HG02884 (cell line): ENCODE data around the gene SHBG.
"Not testable (repeated sequence)": the region's sequence is repeated elsewhere in the genome, so short reads cannot be mapped to it uniquely, and the experiment has no call there.

ENCODE experiments used
- ATAC-seq: cut with Tn5 transposase; IDR thresholded peaks from one replicate; pipeline ENCODE4 v1.9.1; 2021; ENCODE audit warnings: mild to moderate bottlenecking, moderate library complexity; ENCODE audit not compliant: unreplicated experiment

SHBG gene

GRCh38 chr17:7611635-7612293 is 18.2 kb upstream of the SHBG start:
- no peak for ATAC-seq

GRCh38 chr17:7612294-7612640 is 17.7 kb upstream of the SHBG start:
- no peak for ATAC-seq

- ATAC-seq: no peak
These were observed 16.0 kb upstream of the SHBG start for GRCh38 chr17:7613769-7614424.

- ATAC-seq: peak; percentile 69
These were observed 15.3 kb upstream of the SHBG start, which contains the start of gene FXR2 for GRCh38 chr17:7614425-7615264. Gene FXR2 (minus strand): TSS chr17:7614897. CDS start chr17:7614532, 365 bp downstream.

- no peak for ATAC-seq
These were observed 14.6 kb upstream of the SHBG start for GRCh38 chr17:7615265-7615747.

- ATAC-seq: no peak
These were observed 11.3 kb upstream of the SHBG start for GRCh38 chr17:7618608-7619007.

GRCh38 chr17:7620835-7621234 is 9.1 kb upstream of the SHBG start:
- ATAC-seq: no peak

- ATAC-seq: no peak
These were observed 6.3 kb upstream of the SHBG start for GRCh38 chr17:7623661-7624060.

- not testable (repeated sequence) for ATAC-seq
These were observed 4.2 kb upstream of the SHBG start for GRCh38 chr17:7625749-7626148.

GRCh38 chr17:7626307-7626706 is 3.6 kb upstream of the SHBG start:
- no peak for ATAC-seq

GRCh38 chr17:7626956-7627249 is 3.0 kb upstream of the SHBG start:
- ATAC-seq: no peak

GRCh38 chr17:7627250-7628121 is 2.4 kb upstream of the SHBG start, which contains the start of gene SAT2:
Gene SAT2 (minus strand): TSS chr17:7627821. CDS start chr17:7627635, 186 bp downstream.
- peak; percentile 81 for ATAC-seq

- ATAC-seq: no peak
These were observed 1.8 kb downstream of the SHBG start for GRCh38 chr17:7631398-7632380.

GRCh38 chr17:7632492-7632894 is 2.6 kb downstream of the SHBG start:
- ATAC-seq: no peak

- ATAC-seq: no peak
These were observed 3.2 kb downstream of the SHBG start for GRCh38 chr17:7633093-7633492.

GRCh38 chr17:7634384-7634783 is 4.4 kb downstream of the SHBG start:
- no peak for ATAC-seq

GRCh38 chr17:7636163-7636562 is 6.2 kb downstream of the SHBG start:
- ATAC-seq: no peak

GRCh38 chr17:7640783-7641182 is 10.8 kb downstream of the SHBG start:
- ATAC-seq: no peak

- not testable (repeated sequence) for ATAC-seq
These were observed 11.7 kb downstream of the SHBG start for GRCh38 chr17:7641635-7642034.

- no peak for ATAC-seq
These were observed 14.8 kb downstream of the SHBG start for GRCh38 chr17:7644775-7645174.
